Colonic mucosa (tissue), 4 donors: Measurements from ENCODE around the gene FHL3. TPM values are rescaled to one million over a fixed set of nuclear protein-coding genes. Genes with fewer than 3 reads are reported as not detected.
A peak's percentile ranks its signal among the peaks of the same experiment; 100 is the strongest.
"Not testable (repeated sequence)": the region's sequence is repeated elsewhere in the genome, so short reads cannot be mapped to it uniquely, and the experiment has no call there.

Experiments used
- DNase-seq: peaks from one replicate; pipeline ENCODE4 v3.0.0-alpha.2; 2020
- H3K27ac ChIP-seq: fragments of 200-600 bp; one replicate; pipeline ENCODE4 v1.8.0; 2021
- H3K27me3 ChIP-seq: fragments of 200-600 bp; one replicate; pipeline ENCODE4 v1.8.0; 2021
- H3K36me3 ChIP-seq: fragments of 200-600 bp; one replicate; pipeline ENCODE4 v1.8.0; 2021
- H3K4me1 ChIP-seq: fragments of 200-600 bp; one replicate; pipeline ENCODE4 v1.8.0; 2021; ENCODE audit warnings: mild to moderate bottlenecking
- H3K4me3 ChIP-seq: fragments of 200-600 bp; one replicate; pipeline ENCODE4 v1.8.0; 2021
- H3K9ac ChIP-seq, 2 donors: one replicate each; pipeline ENCODE4 v1.7.0; 2013; ENCODE audit warnings: control low read depth in 2 of 2, low read depth in 2 of 2, low read length in 2 of 2
- H3K9me3 ChIP-seq: fragments of 200-600 bp; one replicate; pipeline ENCODE4 v1.8.0; 2021
- CTCF ChIP-seq: fragments of 200-600 bp; IDR thresholded peaks from one replicate; pipeline ENCODE4 v1.8.0; 2022; ENCODE audit warnings: antibody characterized with exemption, mild to moderate bottlenecking
- intact Hi-C: fragments of 100-400 bp; cut with DNase I; formaldehyde crosslinking; loops from one replicate; pipeline ENCODE4 v1.14.1; 2022
- total RNA-seq, 2 donors: library from RNA; stranded (reverse); fragmentation: NEBNext Ultra II Directional in 1 of 2; extraction: Animal tissue kit (Norgen Biotek cat#: 25700) in 1 of 2; gene quantifications; one replicate each; pipeline ENCODE4 v1.2.1, GENCODE V29; 2021
- donor health status: healthy.
- donor health status: DM: no; HTN: no; CAD: no.
- donor health status: DM: no; HTN: no; CAD: no.

Gene FHL3
- total RNA-seq, 2 donors from 2014 or later, result 2.7 to 7.8 TPM

- no peaks in the 10 kb centered on the region for H3K27me3 ChIP-seq
- no peak overlapping the region for H3K9ac ChIP-seq
- no peak for DNase-seq
- H3K4me1 ChIP-seq, result peaks cover 3% of the 10 kb centered on the region
- peaks cover 5% of the 10 kb centered on the region for H3K36me3 ChIP-seq
- intact Hi-C loops, result no loop called here
- no peak overlapping the region for H3K4me3 ChIP-seq
- H3K27ac ChIP-seq, result no peak overlapping the region
- no peak for TF ChIP-seq CTCF
- H3K9me3 ChIP-seq, result no peaks in the 10 kb centered on the region
Measured at GRCh38 chr1:37983546-37983945, 21.8 kb downstream of the FHL3 start.

GRCh38 chr1:37978541-37978940 lies 26.8 kb downstream of the FHL3 start:
- H3K27me3 ChIP-seq, result no peaks in the 10 kb centered on the region
- H3K9me3 ChIP-seq, result no peaks in the 10 kb centered on the region
- H3K4me3 ChIP-seq, result no peak overlapping the region
- intact Hi-C loops, result loop anchor here (5.0 kb wide), 1 partner anchor 86 kb away; no protein-coding TSS in a partner anchor
- H3K36me3 ChIP-seq, result peaks cover 5% of the 10 kb centered on the region
- no peak for TF ChIP-seq CTCF
- H3K9ac ChIP-seq, result no peak overlapping the region
- H3K27ac ChIP-seq, result no peak overlapping the region
- H3K4me1 ChIP-seq, result no peaks in the 10 kb centered on the region
- no peak for DNase-seq

GRCh38 chr1:37975083-37975482 lies 30.2 kb downstream of the FHL3 start:
- not testable (repeated sequence) for H3K27ac ChIP-seq, H3K4me3 ChIP-seq, H3K9ac ChIP-seq, H3K4me1 ChIP-seq, H3K36me3 ChIP-seq, DNase-seq, H3K9me3 ChIP-seq, H3K27me3 ChIP-seq
- intact Hi-C loops, result loop anchor here (5.0 kb wide), 1 partner anchor 83 kb away; no protein-coding TSS in a partner anchor
- TF ChIP-seq CTCF, result peak; percentile 43

GRCh38 chr1:37974567-37974966 lies 30.7 kb downstream of the FHL3 start:
- intact Hi-C loops, result no loop called here
- Histone ChIP-seq H3K27ac (no peak overlapping the region), H3K9ac (no peak overlapping the region), H3K9me3 (no peaks in the 10 kb centered on the region), H3K4me3 (no peak overlapping the region), H3K4me1 (no peaks in the 10 kb centered on the region), H3K27me3 (no peaks in the 10 kb centered on the region), H3K36me3 (peaks cover 5% of the 10 kb centered on the region)
- DNase-seq, result no peak
- no peak for TF ChIP-seq CTCF

- H3K36me3 ChIP-seq, H3K4me3 ChIP-seq, intact Hi-C loops, H3K27ac ChIP-seq, H3K27me3 ChIP-seq, H3K4me1 ChIP-seq, DNase-seq, H3K9me3 ChIP-seq, H3K9ac ChIP-seq: not testable (repeated sequence)
Measured at GRCh38 chr1:37973684-37974083, 31.6 kb downstream of the FHL3 start.

- no peak for TF ChIP-seq CTCF
- Histone ChIP-seq H3K4me1 (no peaks in the 10 kb centered on the region), H3K36me3 (peaks cover 13% of the 10 kb centered on the region), H3K4me3 (no peak overlapping the region), H3K9me3 (no peaks in the 10 kb centered on the region), H3K27me3 (no peaks in the 10 kb centered on the region), H3K27ac (no peak overlapping the region), H3K9ac (no peak overlapping the region)
- intact Hi-C loops, result loop anchor here (5.0 kb wide), 1 partner anchor 58 kb away; no protein-coding TSS in a partner anchor
- DNase-seq, result no peak
Measured at GRCh38 chr1:37965301-37965700, 40.0 kb downstream of the FHL3 start.

GRCh38 chr1:37964106-37964505 lies 41.2 kb downstream of the FHL3 start:
- H3K27ac ChIP-seq, H3K4me1 ChIP-seq, DNase-seq, H3K27me3 ChIP-seq, intact Hi-C loops, H3K9ac ChIP-seq, H3K4me3 ChIP-seq, H3K9me3 ChIP-seq: not testable (repeated sequence)
- H3K36me3 ChIP-seq, result peaks cover 12% of the 10 kb centered on the region
